ENCODE results near the gene ARAP3.
A peak's percentile ranks its signal among the peaks of the same experiment; 100 is the strongest.

ARAP3 gene

DNA sequence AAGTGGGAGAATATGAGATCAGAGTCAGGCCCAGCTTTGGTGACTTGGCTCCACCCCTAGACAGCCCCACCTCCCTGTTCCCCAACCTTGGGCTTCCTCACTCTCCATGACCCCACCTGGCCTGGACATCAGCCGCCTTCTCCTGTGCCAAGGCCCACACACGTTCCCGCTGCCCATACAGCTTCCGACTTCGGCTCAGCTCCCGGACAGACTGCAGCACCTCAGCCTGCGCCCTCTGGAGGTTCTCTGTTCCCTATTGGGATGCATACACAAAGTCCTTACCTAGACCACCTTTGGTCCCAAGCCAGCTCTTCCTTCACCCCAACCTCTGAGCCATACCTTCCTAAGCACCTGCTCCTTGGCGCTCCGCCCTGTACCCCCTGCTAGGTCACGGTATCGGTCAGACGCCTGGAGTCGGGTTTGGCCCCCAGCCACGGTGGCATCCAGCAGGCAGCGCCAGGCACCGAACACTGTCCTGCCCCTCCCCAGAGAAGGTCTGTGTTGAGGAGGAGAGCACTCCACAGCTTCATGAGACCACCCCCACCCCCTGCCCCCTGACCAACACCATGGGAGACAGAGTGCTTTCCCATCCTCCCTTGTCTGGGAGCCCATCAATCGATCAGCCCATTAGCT, 32.9 kb downstream of the ARAP3 start:
- TF ChIP-seq, protein P1, sequence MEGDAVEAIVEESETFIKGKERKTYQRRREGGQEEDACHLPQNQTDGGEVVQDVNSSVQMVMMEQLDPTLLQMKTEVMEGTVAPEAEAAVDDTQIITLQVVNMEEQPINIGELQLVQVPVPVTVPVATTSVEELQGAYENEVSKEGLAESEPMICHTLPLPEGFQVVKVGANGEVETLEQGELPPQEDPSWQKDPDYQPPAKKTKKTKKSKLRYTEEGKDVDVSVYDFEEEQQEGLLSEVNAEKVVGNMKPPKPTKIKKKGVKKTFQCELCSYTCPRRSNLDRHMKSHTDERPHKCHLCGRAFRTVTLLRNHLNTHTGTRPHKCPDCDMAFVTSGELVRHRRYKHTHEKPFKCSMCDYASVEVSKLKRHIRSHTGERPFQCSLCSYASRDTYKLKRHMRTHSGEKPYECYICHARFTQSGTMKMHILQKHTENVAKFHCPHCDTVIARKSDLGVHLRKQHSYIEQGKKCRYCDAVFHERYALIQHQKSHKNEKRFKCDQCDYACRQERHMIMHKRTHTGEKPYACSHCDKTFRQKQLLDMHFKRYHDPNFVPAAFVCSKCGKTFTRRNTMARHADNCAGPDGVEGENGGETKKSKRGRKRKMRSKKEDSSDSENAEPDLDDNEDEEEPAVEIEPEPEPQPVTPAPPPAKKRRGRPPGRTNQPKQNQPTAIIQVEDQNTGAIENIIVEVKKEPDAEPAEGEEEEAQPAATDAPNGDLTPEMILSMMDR (IDR thresholded peaks at IDR 0.05; ENCODE audit: low read depth, low read length): no peak
- DNase-seq (ENCODE audit: extremely low read depth, low read depth): no peak

DNA sequence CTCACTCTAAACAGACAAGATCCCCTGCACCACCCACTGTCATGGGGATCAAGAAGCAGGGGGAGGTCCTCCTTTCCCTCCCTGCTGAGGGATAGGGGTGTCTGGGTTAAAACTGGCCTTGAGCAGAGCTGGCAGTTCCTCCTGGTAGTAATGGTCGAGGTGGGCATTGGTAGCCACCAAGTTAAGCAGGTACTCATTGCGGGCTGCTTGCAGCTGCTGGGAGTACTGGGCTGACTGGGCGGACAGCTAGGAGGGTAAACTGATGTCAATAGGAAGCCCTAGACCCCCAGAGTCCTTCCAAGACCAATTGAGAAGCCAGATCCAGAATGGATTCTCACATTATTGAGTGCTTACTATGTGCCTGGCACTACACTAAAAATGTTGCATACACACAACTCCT, 34.2 kb downstream of the ARAP3 start:
- DNase-seq (ENCODE audit: extremely low read depth, low read depth): no peak
- TF ChIP-seq, protein P1 (IDR thresholded peaks at IDR 0.05; ENCODE audit: low read depth, low read length): no peak

DNA sequence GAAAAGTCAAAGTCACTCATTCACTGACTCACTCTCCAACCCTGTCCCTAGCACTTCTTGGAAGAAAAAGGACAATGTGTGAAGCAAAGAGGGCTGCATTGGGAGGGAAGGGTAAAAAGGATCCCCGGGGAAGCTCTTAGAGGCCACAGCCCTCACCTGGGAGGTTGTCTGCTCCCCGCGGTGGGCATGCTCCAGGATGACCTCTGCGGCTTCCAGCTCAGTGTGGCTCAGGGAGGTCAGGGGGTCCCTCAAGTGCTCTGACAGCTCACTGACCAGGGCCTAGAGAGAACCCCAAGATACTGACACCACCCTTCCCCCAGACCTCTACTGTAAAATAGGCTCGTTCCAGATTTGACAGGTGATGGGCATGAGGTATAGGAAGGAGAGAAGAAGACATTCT, 34.8 kb downstream of the ARAP3 start:
- TF ChIP-seq, protein P1 (IDR thresholded peaks at IDR 0.05; ENCODE audit: low read depth, low read length): no peak
- no peak for DNase-seq (ENCODE audit: extremely low read depth, low read depth)

DNA sequence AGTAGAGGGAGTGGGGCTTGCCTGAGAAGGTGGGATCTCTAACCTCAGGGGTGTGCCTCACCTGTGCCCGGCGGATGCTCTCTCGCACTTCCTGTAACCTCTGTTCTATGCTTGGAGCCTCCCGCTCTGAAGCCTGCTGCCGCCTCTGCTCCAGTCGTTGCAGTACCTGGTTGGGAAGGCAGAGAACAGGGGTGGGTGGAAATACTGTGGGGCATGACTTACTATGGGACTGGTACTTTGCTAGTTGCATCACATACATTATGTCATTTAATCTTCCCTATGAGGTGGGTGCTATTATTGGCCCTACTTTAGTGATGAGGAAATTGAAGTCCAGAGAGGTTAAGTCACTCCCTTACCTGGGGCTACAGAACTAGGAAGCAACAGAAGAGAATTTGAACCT, 36.0 kb downstream of the ARAP3 start:
- DNase-seq (ENCODE audit: extremely low read depth, low read depth): no peak
- TF ChIP-seq, protein P1 (IDR thresholded peaks at IDR 0.05; ENCODE audit: low read depth, low read length): no peak

DNA sequence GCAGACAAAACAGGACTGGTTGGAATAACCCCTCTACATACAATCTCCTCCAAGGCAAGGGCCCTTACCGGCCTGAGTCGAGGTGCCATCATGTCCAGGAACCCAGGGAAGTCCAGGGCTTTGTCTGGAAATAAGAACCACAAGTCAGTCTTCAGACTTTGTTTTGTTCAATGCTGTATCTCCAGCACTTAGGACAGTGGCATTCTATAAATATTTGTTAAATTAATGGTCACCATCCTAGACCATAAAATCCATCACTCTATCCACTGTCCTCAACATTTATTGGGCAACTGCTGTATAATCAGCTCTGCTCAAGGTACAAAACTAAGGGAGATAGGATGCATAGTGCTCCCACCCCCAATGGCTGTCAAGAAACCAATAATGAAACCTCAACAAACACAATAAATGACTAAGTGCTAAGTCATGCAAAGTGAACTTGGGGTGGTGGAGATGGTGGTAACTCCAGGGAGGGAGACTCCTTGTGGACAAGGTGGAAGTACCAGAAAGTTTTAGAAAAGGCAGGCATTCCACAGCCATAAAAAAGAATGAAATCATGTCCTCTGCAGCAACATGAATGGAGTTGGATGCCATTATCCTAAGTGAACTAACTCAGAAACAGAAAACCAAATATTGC, 40.3 kb downstream of the ARAP3 start:
- TF ChIP-seq, protein P1 (IDR thresholded peaks at IDR 0.05; ENCODE audit: low read depth, low read length): peak; percentile 19
- no peak for DNase-seq (ENCODE audit: extremely low read depth, low read depth)

DNA sequence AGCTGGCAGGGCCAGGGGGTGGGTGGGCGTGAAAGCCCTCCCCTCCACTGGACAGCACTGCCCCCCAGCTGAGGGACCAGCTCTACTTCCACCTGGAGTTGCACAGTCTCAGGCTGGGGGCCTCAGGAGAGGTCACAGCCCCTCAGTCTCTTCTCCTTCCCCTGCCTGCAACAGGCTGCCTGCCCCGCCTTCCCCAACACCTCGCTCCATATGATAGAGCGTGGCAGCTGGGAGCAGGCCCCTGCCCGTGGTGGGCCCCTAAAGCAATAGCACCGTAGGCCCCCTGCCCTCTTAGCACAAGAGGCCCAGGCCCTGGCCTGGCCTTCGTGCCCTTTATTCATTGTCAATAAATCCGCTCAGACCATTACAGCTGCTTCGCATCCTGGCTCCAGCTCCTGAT, 41.3 kb downstream of the ARAP3 start:
- DNase-seq (ENCODE audit: extremely low read depth, low read depth): no peak
- TF ChIP-seq, protein P1 (IDR thresholded peaks at IDR 0.05; ENCODE audit: low read depth, low read length): no peak

DNA sequence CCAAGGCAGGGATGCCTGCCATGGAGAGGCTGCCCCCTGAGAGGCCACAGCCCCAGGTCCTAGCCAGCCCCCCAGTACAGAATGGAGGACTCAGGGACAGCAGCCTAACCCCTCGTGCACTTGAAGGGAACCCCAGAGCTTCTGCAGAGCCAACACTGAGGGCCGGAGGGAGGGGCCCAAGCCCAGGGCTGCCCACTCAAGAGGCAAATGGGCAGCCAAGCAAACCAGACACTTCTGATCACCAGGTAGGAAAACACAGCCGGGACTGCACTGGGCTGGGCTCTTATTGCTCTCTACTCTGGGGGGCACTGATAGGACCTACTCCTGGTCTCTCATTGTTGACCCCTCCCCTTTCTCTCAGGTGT, 42.0 kb downstream of the ARAP3 start:
- no peak for DNase-seq (ENCODE audit: extremely low read depth, low read depth)
- TF ChIP-seq, protein P1 (IDR thresholded peaks at IDR 0.05; ENCODE audit: low read depth, low read length): no peak

All from AG09319 (cell line).